ENCODE measurements around the gene SNX30. TPM values are rescaled to one million over a fixed set of nuclear protein-coding genes. Genes with fewer than 3 reads are reported as not detected.

The SNX30 gene
- total RNA-seq, 1 donor from 2014 or later, result 67.5 TPM

DNA sequence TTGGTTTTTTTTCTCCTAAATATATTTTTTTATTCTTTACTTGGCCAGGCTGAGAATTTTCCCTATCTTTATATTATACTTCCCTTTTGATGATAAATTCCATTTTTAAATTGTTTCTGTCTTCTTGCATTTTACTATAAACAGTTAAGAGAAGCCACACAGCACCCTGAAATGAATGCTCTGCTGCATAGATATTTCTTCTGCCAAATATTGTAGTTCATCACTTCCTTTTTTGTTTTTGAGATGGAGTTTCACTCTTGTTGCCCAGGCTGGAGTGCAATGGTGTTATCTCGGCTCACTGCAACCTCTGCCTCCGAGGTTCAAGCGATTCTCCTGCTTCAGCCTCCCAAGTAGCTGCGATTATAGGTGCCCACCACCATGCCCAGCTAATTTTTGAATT, 24.1 kb upstream of the SNX30 start:
- ATAC-seq (no peak), DNase-seq (no peak)
- TF ChIP-seq, protein P1, sequence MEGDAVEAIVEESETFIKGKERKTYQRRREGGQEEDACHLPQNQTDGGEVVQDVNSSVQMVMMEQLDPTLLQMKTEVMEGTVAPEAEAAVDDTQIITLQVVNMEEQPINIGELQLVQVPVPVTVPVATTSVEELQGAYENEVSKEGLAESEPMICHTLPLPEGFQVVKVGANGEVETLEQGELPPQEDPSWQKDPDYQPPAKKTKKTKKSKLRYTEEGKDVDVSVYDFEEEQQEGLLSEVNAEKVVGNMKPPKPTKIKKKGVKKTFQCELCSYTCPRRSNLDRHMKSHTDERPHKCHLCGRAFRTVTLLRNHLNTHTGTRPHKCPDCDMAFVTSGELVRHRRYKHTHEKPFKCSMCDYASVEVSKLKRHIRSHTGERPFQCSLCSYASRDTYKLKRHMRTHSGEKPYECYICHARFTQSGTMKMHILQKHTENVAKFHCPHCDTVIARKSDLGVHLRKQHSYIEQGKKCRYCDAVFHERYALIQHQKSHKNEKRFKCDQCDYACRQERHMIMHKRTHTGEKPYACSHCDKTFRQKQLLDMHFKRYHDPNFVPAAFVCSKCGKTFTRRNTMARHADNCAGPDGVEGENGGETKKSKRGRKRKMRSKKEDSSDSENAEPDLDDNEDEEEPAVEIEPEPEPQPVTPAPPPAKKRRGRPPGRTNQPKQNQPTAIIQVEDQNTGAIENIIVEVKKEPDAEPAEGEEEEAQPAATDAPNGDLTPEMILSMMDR (IDR thresholded peaks at IDR 0.05), result no peak
- H3K4me3 ChIP-seq, result no peak overlapping the region
- intact Hi-C loops (cut with DNase I), result no loop called here
- H3K9me3 ChIP-seq, result no peaks in the 10 kb centered on the region
- H3K4me1 ChIP-seq, result no peaks in the 10 kb centered on the region
- H3K36me3 ChIP-seq, result no peaks in the 10 kb centered on the region
- no peak overlapping the region for H3K27ac ChIP-seq
- H3K27me3 ChIP-seq (ENCODE audit: low read depth), result no peaks in the 10 kb centered on the region

DNA sequence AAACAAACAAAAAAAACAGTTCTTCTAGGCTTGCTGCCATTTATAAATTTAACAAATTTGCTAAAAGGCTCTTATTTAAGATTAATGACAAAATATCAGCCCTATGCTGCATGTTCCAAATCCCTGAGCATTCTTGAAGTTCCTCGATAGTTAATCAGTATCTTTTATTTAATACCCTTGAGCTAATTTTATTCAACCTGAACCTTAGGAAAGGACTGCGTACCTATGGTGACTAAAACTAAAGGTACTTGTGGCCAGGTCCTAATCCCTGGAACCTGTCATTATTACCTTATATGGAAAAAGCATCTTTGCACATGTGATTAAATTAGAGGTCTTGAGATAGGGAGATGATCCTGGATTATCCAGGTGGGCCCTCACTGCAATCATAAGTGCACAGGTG, 22.2 kb upstream of the SNX30 start:
- no peaks in the 10 kb centered on the region for H3K36me3 ChIP-seq
- H3K27ac ChIP-seq, result no peak overlapping the region
- intact Hi-C loops (cut with DNase I), result no loop called here
- no peak for ATAC-seq
- no peak overlapping the region for H3K4me3 ChIP-seq
- no peak for DNase-seq
- H3K4me1 ChIP-seq, result no peaks in the 10 kb centered on the region
- no peaks in the 10 kb centered on the region for H3K9me3 ChIP-seq
- no peaks in the 10 kb centered on the region for H3K27me3 ChIP-seq (ENCODE audit: low read depth)
- TF ChIP-seq, protein P1 (IDR thresholded peaks at IDR 0.05), result no peak

DNA sequence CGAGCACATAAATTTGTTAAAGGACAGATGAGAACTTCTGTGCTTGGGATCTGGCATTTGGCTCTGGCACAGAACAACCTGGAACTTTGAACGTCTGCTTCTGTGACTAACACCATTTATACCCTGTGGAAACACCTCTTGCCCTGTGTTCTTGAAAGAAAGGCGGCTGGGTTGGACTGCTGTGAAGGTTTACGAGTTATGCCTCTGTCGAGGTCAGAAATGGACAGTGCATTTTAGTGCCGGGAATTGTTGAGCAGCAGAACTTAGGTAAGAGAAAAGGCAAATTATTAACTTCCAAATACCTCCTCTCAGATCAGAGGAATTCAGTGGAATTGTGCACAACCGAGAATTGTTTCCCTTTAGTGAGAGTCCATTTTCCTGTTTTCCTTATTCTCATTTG, 18.6 kb upstream of the SNX30 start:
- intact Hi-C loops (cut with DNase I), result no loop called here
- Histone ChIP-seq H3K4me1 (no peaks in the 10 kb centered on the region), H3K9me3 (no peaks in the 10 kb centered on the region), H3K36me3 (no peaks in the 10 kb centered on the region), H3K27me3 (ENCODE audit: low read depth) (no peaks in the 10 kb centered on the region), H3K27ac (no peak overlapping the region), H3K4me3 (no peak overlapping the region)
- TF ChIP-seq, protein P1 (IDR thresholded peaks at IDR 0.05), result no peak
- ATAC-seq (peak in 1 of 2 donors; percentile 44), DNase-seq (no peak)

DNA sequence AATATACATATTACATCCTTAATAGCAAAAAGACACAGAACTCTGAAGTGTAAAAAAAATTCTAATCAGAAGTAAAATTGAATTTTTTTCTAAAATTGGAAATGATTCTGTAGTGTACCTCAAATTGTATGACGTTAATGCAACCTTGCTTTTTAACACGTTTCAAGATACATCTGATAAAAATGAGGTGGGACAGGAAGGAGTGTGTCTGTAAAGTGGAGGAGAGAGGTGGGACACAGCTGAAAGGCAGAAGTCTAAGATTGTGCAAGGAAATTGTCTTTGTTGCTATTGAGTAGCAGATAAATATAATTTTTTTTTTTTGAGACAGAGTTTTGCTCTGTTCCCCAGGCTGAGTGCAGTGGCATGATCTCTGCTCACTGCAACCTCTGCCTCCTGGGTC, 15.7 kb upstream of the SNX30 start:
- intact Hi-C loops (cut with DNase I), result no loop called here
- ATAC-seq, result no peak
- Histone ChIP-seq H3K36me3 (no peaks in the 10 kb centered on the region), H3K4me1 (no peaks in the 10 kb centered on the region), H3K9me3 (no peaks in the 10 kb centered on the region), H3K27ac (no peak overlapping the region), H3K27me3 (ENCODE audit: low read depth) (no peaks in the 10 kb centered on the region), H3K4me3 (no peak overlapping the region)
- TF ChIP-seq, protein P1 (IDR thresholded peaks at IDR 0.05), result no peak
- no peak for DNase-seq

DNA sequence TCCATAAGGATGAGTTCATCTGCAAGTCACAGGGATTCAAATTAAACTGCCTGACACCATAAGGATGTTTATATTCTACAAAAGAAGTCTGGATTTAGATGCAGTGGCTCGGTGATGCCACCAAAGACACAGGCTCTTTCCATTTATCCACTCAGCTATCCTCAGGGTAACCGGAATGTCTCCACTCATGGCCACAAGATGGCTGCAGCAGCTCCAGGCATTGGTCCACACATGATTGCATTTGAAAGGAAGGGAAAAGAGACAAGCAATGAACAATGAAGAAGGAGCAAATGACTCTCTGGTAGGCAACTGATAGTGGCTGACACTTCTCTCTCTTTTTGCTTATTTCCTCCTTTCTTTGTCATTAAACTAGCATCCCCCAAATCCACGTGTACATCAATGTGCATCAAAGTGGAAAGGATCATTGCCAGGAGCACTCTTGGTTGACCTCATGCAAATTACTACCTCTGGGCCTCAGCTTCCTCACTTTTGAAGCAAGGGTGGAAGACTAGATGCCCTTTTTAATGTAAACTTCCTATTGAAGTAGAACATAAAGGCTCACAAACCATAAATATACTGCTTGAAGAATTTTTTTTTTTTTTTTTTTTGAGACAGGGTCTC, 7.2 kb upstream of the SNX30 start:
- Histone ChIP-seq H3K4me3 (no peak overlapping the region), H3K27me3 (ENCODE audit: low read depth) (no peaks in the 10 kb centered on the region), H3K4me1 (no peaks in the 10 kb centered on the region), H3K27ac (no peak overlapping the region), H3K36me3 (no peaks in the 10 kb centered on the region), H3K9me3 (no peaks in the 10 kb centered on the region)
- ATAC-seq (no peak), DNase-seq (no peak)
- intact Hi-C loops (cut with DNase I), result no loop called here
- TF ChIP-seq, protein P1 (IDR thresholded peaks at IDR 0.05), result no peak

Data from lower lobe of right lung (tissue), 2 donors.